Breast epithelium (tissue), 4 donors: ENCODE results near the gene AOX1. TPM values are rescaled to one million over a fixed set of nuclear protein-coding genes. Genes with fewer than 3 reads are reported as not detected.

ENCODE experiments used
- DNase-seq, 2 donors: peaks; one replicate each; pipeline ENCODE4 v3.0.0-alpha.2; 2019; ENCODE audit warnings: low spot score in 2 of 2
- H3K27ac ChIP-seq, 2 donors: fragments of 200-600 bp; sonication (generic) in 1 of 2; one replicate each; pipeline ENCODE4 v1.5.1; 2016 to 2019; ENCODE audit warnings: mild to moderate bottlenecking in 1 of 2
- H3K27me3 ChIP-seq, 2 donors: fragments of 200-600 bp; sonication (generic) in 1 of 2; one replicate each; pipeline versions ENCODE4 v1.5.1 to v1.6.0; 2017 to 2019; ENCODE audit warnings: control low read depth in 1 of 2, mild to moderate bottlenecking in 1 of 2
- H3K36me3 ChIP-seq: fragments of 200-600 bp; one replicate; pipeline ENCODE4 v1.5.1; 2019
- H3K4me1 ChIP-seq, 2 donors: fragments of 200-600 bp; sonication (generic); one replicate each; pipeline ENCODE4 v1.5.1; 2016 to 2019; ENCODE audit warnings: control low read depth in 1 of 2
- H3K4me3 ChIP-seq, 3 donors: fragments of 200-600 bp; sonication (generic); 1 replicate in 2 of 3; 2 replicates in 1 of 3; pipeline ENCODE4 v1.5.1; 2016 to 2019; ENCODE audit warnings: mild to moderate bottlenecking in 3 of 3, moderate library complexity in 2 of 3
- H3K9me3 ChIP-seq, 2 donors: fragments of 200-600 bp; sonication (generic) in 1 of 2; one replicate each; pipeline ENCODE4 v1.5.1; 2016 to 2019; ENCODE audit warnings: control low read depth in 1 of 2
- POLR2A ChIP-seq: fragments of 450-650 bp; IDR thresholded peaks from one replicate; pipeline ENCODE4 v1.6.1; 2016; ENCODE audit warnings: antibody characterized with exemption, mild to moderate bottlenecking, moderate library complexity
- POLR2AphosphoS5 ChIP-seq, 3 donors: sonication (generic); formaldehyde crosslinking; IDR thresholded peaks; one replicate each; pipeline ENCODE4 v1.6.1; 2017; ENCODE audit warnings: antibody characterized with exemption in 3 of 3
- intact Hi-C: fragments of 100-400 bp; cut with DNase I; formaldehyde crosslinking; loops from one replicate; pipeline ENCODE4 v1.15.1; 2023; ENCODE audit warnings: low total_unique reads
- total RNA-seq, 3 donors: library from RNA; depleted of rRNA; stranded (reverse); fragments of >200 nt; gene quantifications; one replicate each; pipeline ENCODE4 v1.1.0, GENCODE V29; 2016
- TF ChIP-seq, protein P1 (sequence below), 3 donors: fragments of 450-650 bp; IDR thresholded peaks; one replicate each; pipeline ENCODE4 v1.5.1; 2016 to 2017; ENCODE audit warnings: antibody characterized with exemption in 3 of 3, mild to moderate bottlenecking in 3 of 3, moderate library complexity in 3 of 3

Gene AOX1
- total RNA-seq, 3 donors from 2014 or later = 100.0 to 611 (median 111) TPM

DNA sequence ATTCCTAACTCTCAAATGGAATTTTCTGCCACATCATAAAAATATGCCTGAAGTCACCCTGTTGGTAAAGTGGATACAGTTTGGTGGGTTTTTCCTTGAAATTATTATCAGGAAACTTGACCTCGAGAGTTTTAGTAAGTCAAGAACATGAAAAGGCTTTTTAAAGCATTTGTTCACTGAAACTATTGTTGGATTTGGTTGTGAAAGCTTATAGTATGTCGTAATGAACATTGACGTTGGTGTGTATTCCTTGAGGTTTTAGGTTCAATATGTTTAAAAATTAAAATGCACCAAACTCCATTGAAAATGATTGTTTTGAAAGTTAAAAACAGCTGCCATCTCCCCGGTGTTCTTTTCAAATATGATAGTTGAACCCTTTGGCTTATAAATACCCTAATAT, 30.8 kb downstream of the AOX1 start:
- TF ChIP-seq POLR2AphosphoS5 (IDR thresholded peaks at IDR 0.05) (no peak), POLR2A (no peak)
- TF ChIP-seq, protein P1, sequence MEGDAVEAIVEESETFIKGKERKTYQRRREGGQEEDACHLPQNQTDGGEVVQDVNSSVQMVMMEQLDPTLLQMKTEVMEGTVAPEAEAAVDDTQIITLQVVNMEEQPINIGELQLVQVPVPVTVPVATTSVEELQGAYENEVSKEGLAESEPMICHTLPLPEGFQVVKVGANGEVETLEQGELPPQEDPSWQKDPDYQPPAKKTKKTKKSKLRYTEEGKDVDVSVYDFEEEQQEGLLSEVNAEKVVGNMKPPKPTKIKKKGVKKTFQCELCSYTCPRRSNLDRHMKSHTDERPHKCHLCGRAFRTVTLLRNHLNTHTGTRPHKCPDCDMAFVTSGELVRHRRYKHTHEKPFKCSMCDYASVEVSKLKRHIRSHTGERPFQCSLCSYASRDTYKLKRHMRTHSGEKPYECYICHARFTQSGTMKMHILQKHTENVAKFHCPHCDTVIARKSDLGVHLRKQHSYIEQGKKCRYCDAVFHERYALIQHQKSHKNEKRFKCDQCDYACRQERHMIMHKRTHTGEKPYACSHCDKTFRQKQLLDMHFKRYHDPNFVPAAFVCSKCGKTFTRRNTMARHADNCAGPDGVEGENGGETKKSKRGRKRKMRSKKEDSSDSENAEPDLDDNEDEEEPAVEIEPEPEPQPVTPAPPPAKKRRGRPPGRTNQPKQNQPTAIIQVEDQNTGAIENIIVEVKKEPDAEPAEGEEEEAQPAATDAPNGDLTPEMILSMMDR (IDR thresholded peaks at IDR 0.05) = no peak
- H3K4me1 ChIP-seq = no peaks in the 10 kb centered on the region
- intact Hi-C loops = no loop called here
- H3K4me3 ChIP-seq = no peak overlapping the region
- peak overlapping the region in 1 of 2 donors; percentile 28 for H3K27ac ChIP-seq
- H3K9me3 ChIP-seq = no peaks in the 10 kb centered on the region
- no peak for DNase-seq
- no peaks in the 10 kb centered on the region for H3K27me3 ChIP-seq
- no peaks in the 10 kb centered on the region for H3K36me3 ChIP-seq

DNA sequence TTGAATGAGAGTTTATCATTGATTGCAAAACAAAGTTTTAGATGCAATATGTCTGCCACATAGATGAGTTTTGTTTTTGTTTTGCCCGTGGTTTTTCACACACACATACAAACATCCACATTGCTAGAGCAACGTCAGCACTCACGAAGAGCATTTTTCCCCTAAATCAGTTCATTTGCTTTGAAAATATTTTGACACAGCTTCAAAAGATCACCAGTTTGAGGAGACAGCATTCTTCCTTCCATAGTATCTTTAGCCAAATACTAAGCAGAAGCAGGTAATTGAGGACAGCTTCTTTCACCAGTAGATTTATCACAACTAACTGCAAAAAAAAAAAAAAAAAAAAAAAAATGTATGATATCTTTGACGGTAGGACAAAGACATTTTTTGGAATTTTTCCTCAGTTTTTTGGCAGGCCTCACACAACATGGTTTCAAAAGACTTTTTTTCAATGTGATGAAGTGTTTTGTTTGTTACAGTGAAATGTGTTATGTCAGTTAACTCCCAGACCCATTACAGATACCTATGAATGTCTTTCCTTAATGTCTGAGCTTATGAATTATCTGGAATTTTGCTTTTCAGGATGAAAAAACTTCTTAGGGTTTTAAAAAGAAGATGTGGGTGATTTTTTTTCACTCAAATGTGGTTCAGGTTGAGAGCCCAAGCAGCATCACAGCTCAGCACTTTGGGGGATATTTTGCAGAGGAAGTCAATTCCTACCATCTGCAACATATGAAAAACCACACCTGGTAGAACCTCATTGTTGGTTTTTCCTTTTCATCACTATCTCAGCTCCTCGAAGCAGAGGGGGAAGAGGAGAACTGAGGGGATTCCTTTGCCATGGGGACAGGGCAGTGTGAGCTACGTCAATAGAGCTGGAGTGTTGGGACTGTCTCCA, 31.6 kb downstream of the AOX1 start:
- Histone ChIP-seq H3K27ac (no peak overlapping the region), H3K36me3 (no peaks in the 10 kb centered on the region), H3K4me3 (no peak overlapping the region), H3K27me3 (no peaks in the 10 kb centered on the region), H3K9me3 (no peaks in the 10 kb centered on the region), H3K4me1 (no peaks in the 10 kb centered on the region)
- DNase-seq = no peak
- TF ChIP-seq POLR2A (no peak), POLR2AphosphoS5 (IDR thresholded peaks at IDR 0.05) (no peak)
- TF ChIP-seq, protein P1 (IDR thresholded peaks at IDR 0.05) = no peak
- intact Hi-C loops = no loop called here

DNA sequence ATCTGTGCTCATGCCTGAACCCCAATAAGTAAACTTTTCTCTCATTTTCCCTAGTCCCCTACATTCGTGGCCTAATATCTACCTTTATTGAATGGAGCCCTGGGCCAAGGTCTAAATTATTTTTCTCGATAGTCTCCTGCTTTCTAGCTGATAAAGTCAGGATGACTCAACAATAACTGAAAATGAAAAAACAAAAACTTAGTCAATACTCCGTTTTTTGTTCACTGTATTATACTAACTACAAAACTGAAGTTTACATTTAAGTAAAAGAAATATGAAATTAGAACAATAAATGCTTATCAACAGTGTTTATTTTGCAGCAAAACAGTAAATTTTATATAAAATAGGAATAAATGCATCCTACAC, 32.2 kb downstream of the AOX1 start:
- no peak for DNase-seq
- Histone ChIP-seq H3K27ac (no peak overlapping the region), H3K9me3 (no peaks in the 10 kb centered on the region), H3K4me1 (no peaks in the 10 kb centered on the region), H3K27me3 (no peaks in the 10 kb centered on the region), H3K36me3 (no peaks in the 10 kb centered on the region), H3K4me3 (no peak overlapping the region)
- intact Hi-C loops = no loop called here
- no peak for TF ChIP-seq POLR2AphosphoS5 (IDR thresholded peaks at IDR 0.05)

DNA sequence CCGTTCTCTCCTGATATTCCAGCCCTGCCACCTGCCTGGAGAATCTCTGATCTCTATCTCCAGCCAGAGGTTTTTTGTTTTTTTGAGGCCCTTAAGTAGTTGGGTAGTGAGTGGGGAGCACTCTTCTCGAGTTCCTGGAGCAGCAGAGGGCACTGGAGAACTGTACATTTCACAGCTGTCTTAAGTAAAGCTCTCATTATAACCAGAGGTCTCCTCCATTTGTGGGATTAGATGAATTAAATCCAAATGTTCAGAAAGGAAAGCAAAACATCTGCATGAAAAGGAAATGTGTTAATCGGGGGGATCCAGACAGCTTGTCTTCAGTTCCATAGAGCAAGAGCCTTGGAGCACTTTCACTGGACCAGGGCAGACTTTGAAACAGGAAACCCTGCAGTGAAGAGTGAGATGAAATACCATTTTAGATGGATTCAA, 32.8 kb downstream of the AOX1 start:
- no peak for DNase-seq
- TF ChIP-seq POLR2A (no peak), POLR2AphosphoS5 (IDR thresholded peaks at IDR 0.05) (no peak)
- TF ChIP-seq, protein P1 (IDR thresholded peaks at IDR 0.05) = no peak
- H3K9me3 ChIP-seq = no peaks in the 10 kb centered on the region
- H3K4me1 ChIP-seq = no peaks in the 10 kb centered on the region
- peak overlapping the region in 1 of 2 donors; percentile 3 for H3K27ac ChIP-seq
- intact Hi-C loops = no loop called here
- no peak overlapping the region for H3K4me3 ChIP-seq
- H3K27me3 ChIP-seq = no peaks in the 10 kb centered on the region
- H3K36me3 ChIP-seq = no peaks in the 10 kb centered on the region

DNA sequence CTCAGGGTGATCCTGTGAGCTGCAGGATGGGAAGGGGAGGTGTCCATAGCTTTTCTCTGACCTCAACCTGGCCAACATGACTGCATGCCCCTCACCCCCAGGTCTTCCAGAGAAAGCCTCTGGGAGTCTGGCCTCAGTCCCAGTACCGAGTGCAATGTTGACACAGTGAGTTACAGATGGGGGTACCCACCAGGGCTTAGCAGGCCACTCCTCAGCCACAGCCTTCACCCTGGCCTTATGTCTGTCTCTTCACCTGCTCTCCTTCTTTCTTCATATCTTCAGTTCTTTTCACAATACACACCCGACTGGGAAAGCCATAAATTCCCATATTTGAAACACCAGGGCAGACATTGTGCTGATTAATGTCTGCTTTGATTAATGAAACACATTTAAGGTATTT, 33.5 kb downstream of the AOX1 start:
- Histone ChIP-seq H3K27ac (peak overlapping the region in 1 of 2 donors; percentile 3), H3K9me3 (no peaks in the 10 kb centered on the region), H3K4me3 (no peak overlapping the region), H3K4me1 (peaks cover 0 to under 1% of the 10 kb centered on the region in 2 donors), H3K27me3 (no peaks in the 10 kb centered on the region), H3K36me3 (no peaks in the 10 kb centered on the region)
- TF ChIP-seq, protein P1 (IDR thresholded peaks at IDR 0.05) = no peak
- TF ChIP-seq POLR2AphosphoS5 (IDR thresholded peaks at IDR 0.05) (peak in 1 of 3 donors; percentile 9), POLR2A (no peak)
- intact Hi-C loops = no loop called here
- DNase-seq = no peak
